ENCODE data around the gene ATP23. TPM values are rescaled to one million over a fixed set of nuclear protein-coding genes. Genes with fewer than 3 reads are reported as not detected.

Gene ATP23
- total RNA-seq, 1 experiment from 2014 or later: 4.7 TPM

- H3K4me3 Mint-ChIP-seq: no peak overlapping the region
- WGBS (ENCODE audit: extremely low coverage, insufficient read length, low lambda C conversion rate): no CpG with 5 or more reads among the region's 4 CpGs
- no peaks in the 10 kb centered on the region for H3K4me1 ChIP-seq (ENCODE audit: insufficient read depth, low read length)
These were observed 36.9 kb upstream of the ATP23 start for GRCh38 chr12:57904426-57904825.

More at GRCh38 chr12:57904426-57904825, 36.9 kb upstream of the ATP23 start:
- Histone ChIP-seq H3K9ac (ENCODE audit: extremely low read depth, insufficient read length, low read length) (no peak overlapping the region), H3K23ac (ENCODE audit: insufficient read length, low read depth, low read length) (no peak overlapping the region), H4K91ac (ENCODE audit: insufficient read length, low read depth, low read length) (no peak overlapping the region), H2AK5ac (ENCODE audit: insufficient read length, low read length) (no peak overlapping the region), H3K14ac (ENCODE audit: insufficient read depth, low read length) (no peak overlapping the region), H2BK120ac (ENCODE audit: low read depth, low read length, poor library complexity, severe bottlenecking) (no peak overlapping the region), H3T11ph (ENCODE audit: low read length) (no peak overlapping the region), H3K27ac (ENCODE audit: insufficient read length, low read depth, low read length) (no peak overlapping the region), H2BK15ac (ENCODE audit: low read depth, low read length) (no peak overlapping the region), H3K9me3 (ENCODE audit: control insufficient read depth, low read depth, low read length) (no peaks in the 10 kb centered on the region), H3K23me2 (ENCODE audit: insufficient read length, low read depth, low read length, poor library complexity, severe bottlenecking) (no peaks in the 10 kb centered on the region), H2AFZ (ENCODE audit: low read length) (no peak overlapping the region), H3K18ac (ENCODE audit: insufficient read length, low read depth, low read length) (no peak overlapping the region), H4K5ac (ENCODE audit: insufficient read length, low read depth, low read length) (no peak overlapping the region), H2BK5ac (ENCODE audit: insufficient read length, low read length) (no peak overlapping the region), H3K79me2 (ENCODE audit: insufficient read depth, low read length) (no peaks in the 10 kb centered on the region), H3K27me3 (ENCODE audit: insufficient read depth, low read length) (no peaks in the 10 kb centered on the region), H3K4me2 (ENCODE audit: insufficient read depth, insufficient read length, low read length) (no peak overlapping the region), H4K20me1 (ENCODE audit: control insufficient read depth, insufficient read depth, insufficient read length) (no peaks in the 10 kb centered on the region), H3K56ac (ENCODE audit: insufficient read length, low read depth, low read length) (no peak overlapping the region), H2BK12ac (ENCODE audit: insufficient read length, low read depth, low read length) (no peak overlapping the region), H3K79me1 (ENCODE audit: insufficient read depth, low read depth, low read length, poor library complexity, severe bottlenecking) (no peaks in the 10 kb centered on the region), H3K4ac (ENCODE audit: low read depth, low read length) (no peak overlapping the region), H4K8ac (replicated peaks; ENCODE audit: insufficient read length, low read depth, low read length) (no peak overlapping the region), H2BK20ac (ENCODE audit: low read depth, low read length, poor library complexity, severe bottlenecking) (no peak overlapping the region)
- Mint-ChIP-seq H3K27ac (no peak overlapping the region), H3K27me3 (ENCODE audit: low read depth) (peaks cover 22% of the 10 kb centered on the region), H3K36me3 (ENCODE audit: insufficient read depth in 1 of 3, low read depth in 3 of 3) (no peaks in the 10 kb centered on the region), H3K9me3 (no peaks in the 10 kb centered on the region), H3K4me1 (peaks cover 5 to 10% of the 10 kb centered on the region in 2 experiments)
- TF ChIP-seq CTCF (conservative IDR thresholded peaks at IDR 0.05): no peak
- no peak for DNase-seq
